ENCODE data around the gene OSBPL2.
A peak's percentile ranks its signal among the peaks of the same experiment; 100 is the strongest.

Gene OSBPL2

GRCh38 chr20:62238569-62239277 is 402 bp downstream of the OSBPL2 start:
- peaks cover 36 to 40% of the 10 kb centered on the region in 2 donors for H3K4me1 Mint-ChIP-seq (ENCODE audit: low read depth in 2 of 2)
- H3K4me3 Mint-ChIP-seq = peak overlapping the region; percentile 78 to 84
- DNase-seq (no peak), ATAC-seq (replicated peaks) (no peak)
- H3K27ac Mint-ChIP-seq = peak overlapping the region; percentile 82 to 91
- H3K9me3 Mint-ChIP-seq = no peaks in the 10 kb centered on the region
- peaks cover 16% of the 10 kb centered on the region for H3K36me3 Mint-ChIP-seq (ENCODE audit: insufficient read depth)
- peaks cover 5 to 8% of the 10 kb centered on the region in 2 donors for H3K27me3 Mint-ChIP-seq

GRCh38 chr20:62239278-62239879 is 1.1 kb downstream of the OSBPL2 start:
- Mint-ChIP-seq H3K4me3 (peak overlapping the region; percentile 78 to 84), H3K9me3 (no peaks in the 10 kb centered on the region), H3K27ac (peak overlapping the region; percentile 75 to 82), H3K27me3 (peaks cover 5 to 8% of the 10 kb centered on the region in 2 donors), H3K4me1 (ENCODE audit: low read depth in 2 of 2) (peaks cover 40 to 43% of the 10 kb centered on the region in 2 donors), H3K36me3 (ENCODE audit: insufficient read depth) (peaks cover 22% of the 10 kb centered on the region)
- no peak for DNase-seq
- ATAC-seq (replicated peaks) = no peak

GRCh38 chr20:62240020-62240685 is 1.8 kb downstream of the OSBPL2 start:
- Mint-ChIP-seq H3K4me3 (peak overlapping the region; percentile 78 to 84), H3K27ac (peak overlapping the region; percentile 75 to 82), H3K9me3 (no peaks in the 10 kb centered on the region), H3K4me1 (ENCODE audit: low read depth in 2 of 2) (peaks cover 43% of the 10 kb centered on the region in 2 donors), H3K27me3 (peaks cover 0 to under 1% of the 10 kb centered on the region in 2 donors), H3K36me3 (ENCODE audit: insufficient read depth) (peaks cover 27% of the 10 kb centered on the region)
- DNase-seq = no peak
- ATAC-seq (replicated peaks) = no peak

- H3K4me1 Mint-ChIP-seq (ENCODE audit: low read depth in 2 of 2) = peaks cover 46 to 47% of the 10 kb centered on the region in 2 donors
- H3K4me3 Mint-ChIP-seq = peak overlapping the region in 1 of 2 donors; percentile 35
- no peaks in the 10 kb centered on the region for H3K27me3 Mint-ChIP-seq
- DNase-seq = no peak
- H3K36me3 Mint-ChIP-seq (ENCODE audit: insufficient read depth) = peaks cover 27% of the 10 kb centered on the region
- ATAC-seq (replicated peaks) = no peak
- H3K27ac Mint-ChIP-seq = peak overlapping the region; percentile 39 to 71
- no peaks in the 10 kb centered on the region for H3K9me3 Mint-ChIP-seq
Measured at GRCh38 chr20:62241506-62241905, 3.2 kb downstream of the OSBPL2 start.

GRCh38 chr20:62242176-62242575 is 3.9 kb downstream of the OSBPL2 start:
- Mint-ChIP-seq H3K36me3 (ENCODE audit: insufficient read depth) (peaks cover 27% of the 10 kb centered on the region), H3K4me3 (peak overlapping the region in 1 of 2 donors; percentile 35), H3K9me3 (no peaks in the 10 kb centered on the region), H3K27me3 (no peaks in the 10 kb centered on the region), H3K27ac (peak overlapping the region in 1 of 2 donors; percentile 39), H3K4me1 (ENCODE audit: low read depth in 2 of 2) (peaks cover 47 to 53% of the 10 kb centered on the region in 2 donors)
- no peak for ATAC-seq (replicated peaks)
- DNase-seq = no peak

- Mint-ChIP-seq H3K4me3 (no peak overlapping the region), H3K4me1 (ENCODE audit: low read depth in 2 of 2) (peaks cover 41 to 50% of the 10 kb centered on the region in 2 donors)
Measured at GRCh38 chr20:62243106-62243505, 4.8 kb downstream of the OSBPL2 start.

GRCh38 chr20:62243906-62244515 is 5.7 kb downstream of the OSBPL2 start:
- H3K4me1 Mint-ChIP-seq (ENCODE audit: low read depth in 2 of 2) = peaks cover 40 to 50% of the 10 kb centered on the region in 2 donors
- H3K27ac Mint-ChIP-seq = peak overlapping the region in 1 of 2 donors; percentile 63
- H3K4me3 Mint-ChIP-seq = no peak overlapping the region
- ATAC-seq (replicated peaks) = no peak
- H3K36me3 Mint-ChIP-seq (ENCODE audit: insufficient read depth) = peaks cover 23% of the 10 kb centered on the region
- no peaks in the 10 kb centered on the region for H3K27me3 Mint-ChIP-seq
- DNase-seq = no peak
- H3K9me3 Mint-ChIP-seq = no peaks in the 10 kb centered on the region

More at GRCh38 chr20:62243106-62243505, 4.8 kb downstream of the OSBPL2 start:
- Mint-ChIP-seq H3K27ac (no peak overlapping the region), H3K9me3 (no peaks in the 10 kb centered on the region), H3K27me3 (no peaks in the 10 kb centered on the region), H3K36me3 (ENCODE audit: insufficient read depth) (peaks cover 25% of the 10 kb centered on the region)
- DNase-seq (no peak), ATAC-seq (replicated peaks) (no peak)

- Mint-ChIP-seq H3K4me1 (ENCODE audit: low read depth in 2 of 2) (peaks cover 35 to 45% of the 10 kb centered on the region in 2 donors), H3K27me3 (no peaks in the 10 kb centered on the region), H3K9me3 (no peaks in the 10 kb centered on the region), H3K27ac (peak overlapping the region in 1 of 2 donors; percentile 63), H3K4me3 (no peak overlapping the region), H3K36me3 (ENCODE audit: insufficient read depth) (peaks cover 21% of the 10 kb centered on the region)
- ATAC-seq (replicated peaks) (no peak), DNase-seq (no peak)
Measured at GRCh38 chr20:62244644-62245108, 6.4 kb downstream of the OSBPL2 start.

GRCh38 chr20:62245911-62246280 is 7.6 kb downstream of the OSBPL2 start:
- peaks cover 17% of the 10 kb centered on the region for H3K36me3 Mint-ChIP-seq (ENCODE audit: insufficient read depth)
- no peak overlapping the region for H3K27ac Mint-ChIP-seq
- no peaks in the 10 kb centered on the region for H3K27me3 Mint-ChIP-seq
- H3K9me3 Mint-ChIP-seq = no peaks in the 10 kb centered on the region
- peaks cover 31 to 45% of the 10 kb centered on the region in 2 donors for H3K4me1 Mint-ChIP-seq (ENCODE audit: low read depth in 2 of 2)
- no peak for ATAC-seq (replicated peaks)
- no peak overlapping the region for H3K4me3 Mint-ChIP-seq
- no peak for DNase-seq

- ATAC-seq (replicated peaks) (no peak), DNase-seq (no peak)
- H3K36me3 Mint-ChIP-seq (ENCODE audit: insufficient read depth) = peaks cover 17% of the 10 kb centered on the region
- H3K27me3 Mint-ChIP-seq = no peaks in the 10 kb centered on the region
- peaks cover 27 to 41% of the 10 kb centered on the region in 2 donors for H3K4me1 Mint-ChIP-seq (ENCODE audit: low read depth in 2 of 2)
- no peak overlapping the region for H3K27ac Mint-ChIP-seq
- peak overlapping the region in 1 of 2 donors; percentile 27 for H3K4me3 Mint-ChIP-seq
- no peaks in the 10 kb centered on the region for H3K9me3 Mint-ChIP-seq
Measured at GRCh38 chr20:62246431-62246830, 8.1 kb downstream of the OSBPL2 start.

- H3K4me3 Mint-ChIP-seq = peak overlapping the region in 1 of 2 donors; percentile 27
- peaks cover 21 to 36% of the 10 kb centered on the region in 2 donors for H3K4me1 Mint-ChIP-seq (ENCODE audit: low read depth in 2 of 2)
- ATAC-seq (replicated peaks) (no peak), DNase-seq (no peak)
- no peaks in the 10 kb centered on the region for H3K9me3 Mint-ChIP-seq
- peaks cover 15% of the 10 kb centered on the region for H3K36me3 Mint-ChIP-seq (ENCODE audit: insufficient read depth)
- H3K27me3 Mint-ChIP-seq = no peaks in the 10 kb centered on the region
- H3K27ac Mint-ChIP-seq = no peak overlapping the region
Measured at GRCh38 chr20:62246872-62247652, 8.7 kb downstream of the OSBPL2 start.

- no peak overlapping the region for H3K27ac Mint-ChIP-seq
- H3K36me3 Mint-ChIP-seq (ENCODE audit: insufficient read depth) = peaks cover 18% of the 10 kb centered on the region
- H3K27me3 Mint-ChIP-seq = no peaks in the 10 kb centered on the region
- DNase-seq (no peak), ATAC-seq (replicated peaks) (no peak)
- H3K9me3 Mint-ChIP-seq = no peaks in the 10 kb centered on the region
- H3K4me1 Mint-ChIP-seq (ENCODE audit: low read depth in 2 of 2) = peaks cover 24 to 40% of the 10 kb centered on the region in 2 donors
- H3K4me3 Mint-ChIP-seq = no peak overlapping the region
Measured at GRCh38 chr20:62248890-62249560, 10.7 kb downstream of the OSBPL2 start.

All from effector memory CD8-positive, alpha-beta T cell (primary cell).